HG03520 (cell line): ENCODE results near the gene SOX13.
"Not testable (repeated sequence)": the region's sequence is repeated elsewhere in the genome, so short reads cannot be mapped to it uniquely, and the experiment has no call there.

Experiments used
- ATAC-seq: cut with Tn5 transposase; IDR thresholded peaks from one replicate; pipeline ENCODE4 v1.9.1; 2021; ENCODE audit warnings: mild to moderate bottlenecking, moderate library complexity; ENCODE audit not compliant: unreplicated experiment

Gene SOX13

DNA sequence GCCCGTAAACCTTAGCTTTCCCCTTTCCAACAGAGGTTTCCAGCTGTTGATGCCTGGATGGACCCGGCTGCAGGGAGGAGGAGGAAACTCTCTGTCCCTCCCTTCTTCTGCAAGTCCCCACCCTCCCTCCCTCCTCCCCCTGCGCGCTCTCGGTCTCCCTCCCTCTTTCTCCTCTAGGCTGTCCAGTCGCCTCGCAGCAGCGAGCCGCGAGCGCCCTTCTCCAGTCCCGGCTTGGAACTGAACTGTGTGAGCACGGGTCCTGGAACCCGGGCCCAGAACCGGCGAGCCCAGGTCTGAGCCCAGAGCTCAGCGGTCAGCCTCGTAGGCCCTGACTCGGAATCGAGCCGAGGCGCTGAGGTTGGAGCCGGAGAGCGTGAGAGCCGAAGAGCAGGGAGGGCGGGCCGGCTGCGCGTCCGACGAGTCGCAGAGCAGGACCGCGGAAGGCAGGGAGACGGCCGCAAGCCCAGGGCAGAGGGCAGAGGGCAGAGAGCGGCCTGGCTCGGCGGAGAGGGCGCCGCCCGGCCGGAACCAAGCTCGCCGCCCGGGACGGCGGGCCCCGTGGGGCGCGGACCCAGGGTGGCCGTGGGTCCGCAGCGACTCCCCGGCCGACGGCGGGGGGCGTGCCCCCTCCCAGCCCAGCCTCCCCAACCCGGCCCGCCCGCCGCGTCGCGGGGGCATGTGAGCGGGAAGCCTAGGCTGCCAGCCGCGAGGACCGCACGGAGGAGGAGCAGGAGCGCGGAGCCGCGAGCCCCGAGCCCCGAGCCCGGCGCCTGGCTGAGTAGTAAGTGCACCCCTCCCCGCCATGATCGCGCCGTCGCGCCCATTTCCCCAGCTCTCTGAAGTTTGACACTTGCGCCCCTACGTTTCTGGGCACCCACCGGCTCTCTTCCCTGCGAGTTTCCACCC, at the start of gene SOX13:
Gene SOX13, plus strand, starts transcription at position 185 of the 906 bp plus-strand sequence. CDS start 39,801 bp downstream, outside the sequence.
- no peak for ATAC-seq

DNA sequence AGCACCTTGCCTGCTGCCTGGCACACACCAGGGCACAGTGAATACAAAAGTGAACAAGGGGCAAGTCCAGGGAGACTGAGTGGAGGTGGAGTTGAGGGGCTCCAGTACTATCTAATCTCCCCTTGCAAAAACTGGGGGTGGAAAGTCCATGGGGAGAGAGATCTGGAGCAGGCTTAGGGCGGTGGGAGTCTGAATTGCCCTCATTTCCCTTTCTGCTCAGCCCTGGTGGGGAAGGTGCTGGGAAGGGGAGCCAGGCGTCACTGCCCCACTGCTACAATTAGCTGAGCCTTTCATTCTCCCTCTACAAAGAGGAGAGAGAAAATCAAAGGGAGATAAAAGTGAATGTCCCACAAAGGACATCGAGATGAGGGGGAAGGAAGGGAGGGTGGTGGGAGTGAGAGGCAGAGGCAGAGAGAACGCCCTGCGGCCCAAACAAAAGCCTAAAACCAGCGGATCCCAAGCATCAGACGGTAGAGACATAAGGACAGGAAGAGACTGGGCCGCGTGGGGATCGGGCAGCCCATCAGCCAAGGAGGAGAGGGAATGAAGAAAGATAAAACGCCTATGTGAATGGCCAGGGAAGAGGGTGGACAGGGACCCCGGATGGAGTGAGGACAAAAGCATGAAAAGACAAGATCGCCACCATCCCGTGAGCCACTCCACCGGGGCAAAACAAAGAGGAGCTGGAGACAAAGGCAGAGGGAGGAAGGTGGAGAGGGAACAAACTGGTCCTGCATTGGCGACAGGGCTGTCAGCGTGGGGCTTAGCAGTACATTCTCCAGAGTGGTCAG, 46.8 kb upstream of the SOX13 start:
- no peak for ATAC-seq

DNA sequence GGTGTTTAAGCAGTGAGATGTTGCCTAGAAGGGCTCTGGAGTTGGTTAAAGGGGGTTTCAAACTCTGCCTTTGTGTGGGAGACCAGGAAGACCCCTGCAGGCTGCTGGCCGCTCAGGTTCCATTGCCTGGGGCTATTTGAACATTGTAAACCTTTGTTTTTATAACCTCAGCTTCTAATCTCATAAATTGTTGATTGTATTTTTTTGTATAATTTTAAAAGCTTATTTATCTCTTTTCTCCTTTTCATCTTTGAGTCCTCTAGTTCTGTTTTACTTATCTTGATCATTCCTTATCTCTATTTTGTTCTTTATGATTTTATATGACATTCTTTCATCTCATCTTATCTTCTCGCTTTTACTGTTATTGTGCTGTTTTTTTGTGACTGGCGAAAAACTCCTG, 45.5 kb upstream of the SOX13 start:
- ATAC-seq: no peak

DNA sequence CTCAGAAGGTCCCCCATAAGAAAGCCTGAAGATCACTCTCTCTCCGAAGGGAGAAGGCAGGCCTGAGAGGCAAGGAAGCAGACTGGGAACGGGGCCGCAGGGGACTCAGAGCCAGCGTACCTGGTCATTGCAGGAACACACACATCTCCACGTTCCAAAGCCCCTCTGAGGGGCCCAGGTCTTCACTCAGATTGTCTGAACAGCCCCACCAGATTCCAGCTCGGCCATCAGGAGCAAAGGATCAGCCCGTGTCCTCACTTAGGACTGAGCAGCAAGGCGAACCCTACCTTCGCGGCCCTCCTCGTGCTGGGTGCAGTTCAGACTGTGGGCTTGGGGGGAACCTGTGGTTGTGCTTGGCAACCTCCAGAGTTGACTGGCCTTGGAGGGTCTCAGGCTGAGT, 43.9 kb upstream of the SOX13 start:
- no peak for ATAC-seq

DNA sequence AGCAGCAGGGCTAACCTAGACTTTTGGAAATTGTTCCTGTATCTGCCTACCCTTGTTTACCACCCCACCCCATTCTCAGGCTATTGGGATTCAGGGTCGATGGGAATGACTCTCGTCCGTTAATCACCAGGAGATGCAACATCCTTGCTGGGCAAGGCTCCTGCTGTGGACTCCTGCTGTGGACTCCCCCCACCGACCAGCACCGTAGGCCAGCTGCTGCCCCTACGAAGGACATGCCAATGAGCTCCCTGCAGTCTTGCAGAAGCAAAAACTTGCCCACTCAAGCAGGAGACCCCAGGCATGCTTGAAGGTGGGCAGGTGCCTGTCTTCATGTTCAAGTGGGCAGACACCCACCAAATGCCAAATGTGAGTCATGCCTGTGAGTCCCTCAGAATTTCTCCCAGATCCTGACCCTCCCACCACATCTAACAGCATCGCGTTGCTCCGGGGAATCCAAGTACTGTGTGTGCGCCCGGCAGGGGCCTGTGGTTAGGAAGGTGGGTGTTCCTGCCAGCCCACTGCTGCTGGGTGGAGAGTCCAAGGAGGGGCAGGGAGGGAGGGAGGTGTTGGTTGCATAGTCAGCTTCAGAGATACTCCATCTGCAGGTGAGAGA, 41.7 kb upstream of the SOX13 start:
- no peak for ATAC-seq

DNA sequence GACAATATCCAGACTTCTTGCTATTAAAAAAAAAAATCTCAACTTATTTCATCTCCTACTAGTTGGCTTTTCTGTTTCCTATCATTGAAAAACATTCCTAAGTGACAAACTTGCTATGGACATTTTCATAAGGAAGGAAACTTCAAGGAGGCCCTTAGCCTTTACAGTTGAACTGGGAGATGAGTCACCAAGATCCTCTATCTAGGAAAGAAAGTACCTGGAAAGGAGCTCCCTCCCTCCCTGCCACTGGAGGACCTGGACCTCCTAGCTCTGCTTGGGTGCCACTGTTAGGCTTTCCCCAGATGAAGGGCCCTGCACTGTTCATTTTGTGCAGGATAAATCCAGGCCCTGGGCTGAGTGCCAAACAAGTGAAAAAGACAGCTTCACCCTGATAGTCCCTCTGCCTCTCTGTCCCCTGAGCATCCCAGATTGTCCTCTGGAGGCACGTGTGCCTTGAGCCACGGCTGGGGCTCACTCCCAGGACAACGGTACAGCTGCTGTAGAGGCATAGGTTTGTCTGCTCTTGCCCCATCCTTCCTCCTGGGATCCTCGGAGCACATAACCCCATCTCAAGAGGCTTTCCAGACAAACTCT, 40.2 kb upstream of the SOX13 start:
- no peak for ATAC-seq

DNA sequence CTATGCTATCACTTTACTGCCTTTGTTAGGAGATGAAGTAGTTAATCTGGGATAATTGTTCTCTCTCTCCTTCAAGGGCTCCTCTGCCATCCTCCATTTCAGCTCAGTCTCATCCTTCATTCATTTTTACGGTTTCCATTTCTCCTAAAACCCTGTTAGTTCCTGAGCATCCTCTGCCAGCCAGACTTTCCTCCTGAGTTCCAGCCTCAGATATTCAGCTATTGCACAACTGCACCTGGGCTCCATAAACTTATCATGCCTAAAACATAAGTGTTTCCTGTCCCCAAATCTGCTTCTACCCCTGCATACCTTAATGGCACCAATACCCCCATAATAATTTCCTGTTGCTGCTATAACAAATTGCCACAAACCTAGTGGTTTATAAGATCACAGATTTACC, 39.6 kb upstream of the SOX13 start:
- no peak for ATAC-seq

DNA sequence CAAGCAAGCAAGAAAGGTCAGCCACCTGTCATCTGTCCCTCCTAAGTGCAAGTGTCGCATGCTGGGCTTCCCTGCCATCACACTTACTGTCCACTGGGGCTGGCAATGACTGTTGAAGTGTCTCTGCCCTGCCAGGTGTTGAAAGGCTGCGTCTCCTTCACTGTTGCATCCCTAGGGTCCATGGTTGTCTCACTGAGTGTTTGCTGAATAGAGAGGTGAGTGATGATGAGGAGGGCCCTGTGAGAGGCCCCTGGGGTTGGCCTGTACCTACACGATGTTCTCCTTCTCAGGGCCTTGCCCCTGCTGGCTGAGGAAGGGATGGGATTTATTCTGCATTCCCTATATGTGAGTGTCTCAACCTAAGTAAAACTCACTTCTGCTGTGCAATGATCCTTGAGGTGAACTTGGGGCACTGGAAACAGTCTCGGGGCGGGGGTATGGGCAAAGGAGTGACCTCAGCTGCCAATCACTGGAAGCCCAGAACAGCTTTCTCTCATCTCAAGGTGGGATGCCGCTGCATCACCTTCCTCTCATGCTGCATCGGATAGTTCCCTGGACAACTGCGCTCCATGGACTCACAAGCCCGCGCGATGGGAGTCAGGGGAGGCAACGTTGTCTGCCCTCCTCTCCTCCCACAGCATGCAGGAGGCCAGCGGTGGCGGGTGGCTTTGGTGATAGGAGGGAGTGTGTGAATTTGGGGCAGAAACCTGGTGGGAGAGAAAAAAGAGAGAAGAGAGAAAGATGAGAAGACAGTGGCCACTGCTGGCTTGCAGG, 35.8 kb upstream of the SOX13 start:
- ATAC-seq: no peak

DNA sequence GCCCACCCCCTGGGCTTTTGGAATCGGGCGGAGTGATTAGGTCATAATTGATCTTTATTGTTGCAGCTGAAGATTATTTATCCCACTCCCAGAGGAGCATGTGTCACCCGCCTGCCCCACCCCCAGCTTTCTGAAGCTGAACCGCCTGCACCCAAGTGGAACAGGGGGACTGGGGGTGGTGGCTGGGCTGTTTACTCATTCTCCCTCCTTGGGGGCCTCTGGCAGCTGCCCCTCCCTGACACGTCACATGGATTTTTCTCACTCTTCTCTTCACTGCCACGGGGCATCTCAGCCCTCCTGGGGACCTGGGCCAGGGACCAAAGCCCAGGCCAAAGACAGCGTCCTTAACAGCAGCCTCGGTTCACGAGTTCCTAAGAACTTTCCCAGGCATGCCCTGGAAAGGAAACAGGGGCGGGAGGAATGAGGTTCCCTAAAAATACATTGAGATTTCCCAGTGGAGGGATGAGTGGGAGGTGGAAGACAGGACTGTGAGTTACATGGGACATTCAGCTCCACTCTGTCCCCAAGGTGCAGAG, 31.6 kb upstream of the SOX13 start:
- no peak for ATAC-seq

DNA sequence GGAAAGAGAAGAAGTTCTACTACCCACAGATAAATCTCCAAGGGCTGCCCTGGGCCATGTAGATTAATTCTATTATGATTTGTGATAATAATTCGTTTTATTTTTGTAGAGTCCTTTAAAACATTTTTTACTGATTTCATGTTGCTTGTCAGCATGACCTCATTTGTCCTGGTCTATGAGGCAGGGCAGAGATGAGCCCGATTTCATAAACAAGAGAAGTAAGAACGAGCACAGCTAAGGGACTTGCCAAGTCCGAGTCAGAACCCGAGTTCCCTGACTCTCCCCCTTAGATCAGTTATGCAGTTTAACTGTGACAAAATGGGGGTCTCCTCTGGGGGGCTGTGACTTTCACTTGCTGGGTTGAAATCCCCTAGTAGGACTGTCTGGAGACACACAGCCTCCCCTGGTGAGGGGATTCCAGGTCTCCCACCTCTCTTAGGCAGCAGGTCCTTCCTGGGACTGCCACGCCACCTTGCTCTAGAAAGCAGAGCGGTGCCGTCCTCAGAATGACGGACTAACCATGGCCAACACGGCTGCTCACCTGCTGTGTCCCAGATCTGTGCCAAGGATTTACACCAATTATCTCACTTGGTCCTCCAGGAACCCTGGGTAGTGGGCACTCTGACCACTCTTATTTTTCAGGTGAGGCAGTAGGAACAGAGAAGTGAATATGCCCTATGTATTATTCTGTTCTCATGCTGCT, 31.0 kb upstream of the SOX13 start:
- no peak for ATAC-seq

DNA sequence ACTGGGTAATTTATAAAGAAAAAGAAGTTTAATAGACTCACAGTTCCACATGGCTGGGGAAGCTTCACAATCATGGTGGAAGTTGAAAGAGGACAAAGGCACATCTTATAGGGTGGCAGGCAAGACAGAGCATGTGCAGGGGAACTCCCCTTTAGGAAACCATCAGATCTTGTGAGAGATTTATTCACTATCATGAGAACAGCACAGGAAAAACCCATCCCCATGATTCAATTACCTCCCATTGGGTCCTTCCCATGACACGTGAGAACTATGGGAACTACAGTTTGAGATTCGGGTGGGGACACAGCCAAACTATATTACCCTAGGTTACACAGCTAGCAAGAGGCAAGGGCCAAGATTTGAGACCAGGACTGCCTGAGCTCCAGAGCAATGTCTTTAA, 30.4 kb upstream of the SOX13 start:
- ATAC-seq: no peak

DNA sequence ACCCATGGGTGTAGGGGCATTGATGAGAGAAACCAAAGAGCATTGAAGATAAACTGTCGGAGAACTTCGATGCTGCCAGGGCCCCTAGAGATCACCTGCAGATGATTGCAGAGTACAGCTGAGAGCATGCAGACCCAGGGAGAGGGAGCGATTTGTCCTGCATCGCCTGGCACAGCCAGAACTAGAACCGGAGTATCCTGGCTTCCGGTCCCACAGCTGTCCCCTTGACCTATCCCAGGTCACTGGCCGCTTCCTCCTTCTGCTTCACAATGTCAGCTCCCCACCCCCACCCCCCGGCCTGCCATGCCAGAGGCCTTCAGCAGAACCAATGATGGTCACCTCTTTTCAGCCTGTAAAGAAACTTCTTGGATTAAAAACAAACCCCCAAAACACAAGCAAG, 29.2 kb upstream of the SOX13 start:
- ATAC-seq: no peak

DNA sequence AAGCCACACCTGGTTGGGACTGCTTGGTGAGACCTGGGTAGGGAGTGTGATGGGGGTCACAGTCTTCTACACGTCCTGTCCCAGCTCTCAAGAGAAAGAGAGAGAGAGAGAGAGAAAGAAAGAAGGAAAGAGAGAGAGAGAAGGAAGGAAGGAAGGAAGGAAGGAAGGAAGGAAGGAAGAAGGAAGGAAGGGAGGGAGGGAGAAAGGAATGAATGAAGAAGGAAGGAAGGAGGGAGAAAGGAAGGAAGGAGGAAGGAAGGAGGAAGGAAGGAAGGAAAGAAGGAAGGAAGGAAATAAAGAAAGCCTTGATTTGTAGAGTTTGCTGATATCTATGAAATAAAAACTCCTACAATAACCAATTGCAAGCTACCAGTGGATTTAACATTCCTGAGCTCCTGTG, 28.5 kb upstream of the SOX13 start:
- no peak for ATAC-seq

DNA sequence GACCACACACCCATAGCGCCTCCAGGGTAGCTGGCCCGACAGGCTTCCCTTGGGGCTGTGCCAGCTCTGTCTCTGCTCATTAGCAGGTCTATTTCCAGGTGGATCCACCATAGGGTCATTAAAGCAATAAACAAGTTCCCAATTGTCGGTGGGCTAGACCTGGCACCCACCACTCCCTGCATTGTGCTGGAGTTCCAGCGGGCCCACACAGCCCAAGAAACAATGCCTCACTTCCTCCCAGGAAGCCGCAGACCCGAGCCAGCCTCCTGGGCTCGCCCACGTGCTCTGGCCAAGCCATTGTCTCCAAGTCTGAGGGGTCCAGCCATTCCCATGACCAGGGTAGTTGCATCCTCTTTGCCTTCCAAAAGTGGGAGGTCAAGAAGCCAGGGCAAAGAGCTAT, 27.5 kb upstream of the SOX13 start:
- no peak for ATAC-seq

DNA sequence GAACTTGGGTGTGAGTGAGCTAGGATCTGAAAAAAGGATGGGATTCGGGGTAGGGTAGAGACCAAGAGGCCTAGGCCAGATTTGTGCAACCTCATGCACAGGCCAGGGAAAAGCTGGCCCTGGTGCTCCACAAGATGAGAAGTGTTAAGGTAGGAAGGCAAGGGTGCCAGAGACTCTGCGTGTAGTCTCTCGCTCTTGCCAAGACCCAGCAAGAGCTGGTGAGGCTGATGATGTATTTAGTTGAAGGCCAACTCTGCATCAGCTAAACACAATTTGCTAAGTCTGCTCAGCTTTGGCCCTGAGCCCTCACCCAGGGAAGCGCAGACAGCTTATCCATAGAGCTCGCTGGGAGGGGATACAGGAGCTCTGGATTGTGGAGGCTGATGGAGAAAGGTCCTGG, 26.6 kb upstream of the SOX13 start:
- no peak for ATAC-seq

DNA sequence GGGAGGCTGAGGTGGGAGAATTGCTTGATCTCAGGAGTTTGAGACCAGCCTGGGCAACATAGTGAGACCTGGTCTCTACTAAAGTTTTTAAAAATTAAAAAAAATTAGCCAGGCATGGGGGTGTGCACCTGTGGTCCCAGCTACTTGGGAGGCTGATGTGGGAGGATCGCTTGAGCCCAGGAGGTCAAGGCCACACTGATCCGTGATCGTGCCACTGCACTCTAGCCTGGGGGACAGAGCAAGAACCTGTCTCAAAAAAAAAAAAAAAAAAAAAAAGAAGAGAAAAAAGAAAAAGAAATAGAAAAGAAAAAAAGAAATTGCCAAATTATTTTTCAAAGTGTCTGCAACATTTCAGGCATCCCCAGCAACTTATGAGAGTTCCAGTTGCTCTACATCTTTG, 24.1 kb upstream of the SOX13 start:
- ATAC-seq: not testable (repeated sequence)

DNA sequence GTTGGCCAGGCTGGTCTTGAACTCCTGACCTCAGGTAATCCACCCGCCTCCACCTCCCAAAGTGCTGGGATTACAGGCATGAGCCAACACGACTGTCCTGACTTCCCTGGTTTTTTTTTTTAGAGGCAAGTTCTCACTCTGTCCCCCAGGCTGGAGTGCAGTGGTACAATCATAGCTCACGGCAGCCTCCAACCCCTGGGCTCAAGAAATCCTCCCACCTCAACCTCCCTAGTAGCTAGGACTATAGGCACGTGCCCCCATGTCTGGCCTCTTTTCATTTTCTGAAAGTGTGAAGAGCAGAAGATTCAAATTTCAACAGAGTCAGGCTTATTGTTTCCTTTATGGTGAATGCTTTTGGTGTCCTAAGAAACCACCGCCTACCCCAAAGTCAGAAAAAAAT, 21.7 kb upstream of the SOX13 start:
- no peak for ATAC-seq

DNA sequence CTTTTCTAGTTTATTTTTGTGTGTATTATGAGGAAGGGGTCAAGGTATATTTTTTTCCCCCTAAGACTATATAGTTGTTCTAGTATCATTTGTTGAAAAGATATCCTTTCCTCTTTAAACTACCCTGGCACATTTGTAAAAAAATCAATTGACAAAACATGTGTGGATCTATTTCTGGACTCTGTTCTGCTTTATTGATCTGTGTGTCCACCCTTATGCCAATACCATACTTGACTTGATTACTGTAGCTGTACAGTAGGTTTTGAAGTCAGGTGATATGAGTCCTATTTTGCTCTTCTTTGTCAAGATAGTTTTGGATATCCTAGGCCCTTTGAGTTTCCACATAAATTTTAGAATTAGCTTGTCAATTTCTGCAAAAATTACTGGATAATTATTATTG, 21.2 kb upstream of the SOX13 start:
- no peak for ATAC-seq

DNA sequence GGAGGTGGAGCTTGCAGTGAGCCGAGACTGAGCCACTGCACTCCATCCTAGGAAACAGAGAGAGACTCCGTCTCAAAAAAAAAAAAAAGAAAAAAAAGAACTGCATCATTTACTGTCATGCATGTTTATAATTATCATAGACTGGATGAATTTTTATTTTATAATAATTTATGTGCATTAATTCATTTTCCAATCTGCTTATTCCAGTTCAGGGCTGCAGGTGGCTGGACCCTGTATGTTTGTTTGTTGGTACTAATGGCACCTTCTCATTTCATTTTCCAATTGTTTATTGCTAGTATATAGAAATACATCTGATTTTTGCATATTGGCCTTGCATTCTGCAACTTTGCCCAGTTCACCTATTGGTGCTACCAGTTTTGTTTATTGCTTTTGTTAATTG, 19.0 kb upstream of the SOX13 start:
- no peak for ATAC-seq

DNA sequence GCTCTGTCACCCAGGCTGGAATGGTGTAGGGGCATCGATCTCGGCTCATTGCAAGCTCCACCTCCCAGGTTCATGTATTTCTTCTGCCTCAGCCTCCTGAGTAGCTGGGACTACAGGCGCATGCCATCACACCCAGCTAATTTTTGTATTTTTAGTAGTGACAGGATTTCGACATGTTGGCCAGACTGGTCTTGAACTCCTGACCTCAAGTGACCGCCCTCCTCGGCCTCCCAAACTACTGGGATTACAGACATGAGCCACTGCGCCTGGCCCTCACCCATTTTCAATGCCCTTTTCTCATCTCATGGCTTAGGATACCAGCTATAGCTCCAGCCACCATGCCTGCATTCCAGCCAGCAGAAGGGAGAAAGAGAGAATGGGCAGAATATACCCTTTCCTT, 12.9 kb upstream of the SOX13 start:
- ATAC-seq: no peak
